A673 (cell line): ENCODE measurements around the gene CACNA2D3. TPM values are rescaled to one million over a fixed set of nuclear protein-coding genes. Genes with fewer than 3 reads are reported as not detected.
A peak's percentile ranks its signal among the peaks of the same experiment; 100 is the strongest.

ENCODE experiments used
- BruUV-seq: library from RNA; stranded (reverse); fragments of 400-500 nt; replicated peaks from 2 replicates; lab custom pipeline; 2021; lab: Mats Ljungman, UMichigan
- CTCF ChIA-PET: fragments of 300-600 bp; sonication (Branson Sonifier 250); formaldehyde crosslinking; loops from one replicate; lab custom pipeline; 2022; ENCODE audit warnings: antibody characterized with exemption; lab: Charles Lee
- POLR2A ChIA-PET: fragments of 300-600 bp; sonication (Branson Sonifier 250); formaldehyde crosslinking; loops from one replicate; lab custom pipeline; 2022; ENCODE audit warnings: antibody characterized with exemption; ENCODE audit not compliant: low non-redundant PET; lab: Charles Lee
- DNase-seq: peaks from one replicate; pipeline ENCODE4 v3.0.0-alpha.2; 2015; ENCODE audit warnings: low spot score
- H3K27ac ChIP-seq: fragments of 200-600 bp; sonication (generic); 2 replicates; pipeline ENCODE4 v1.5.1; 2016; ENCODE audit warnings: mixed run types, low read depth, mild to moderate bottlenecking, mixed read lengths, antibody characterized with exemption, low read length; ENCODE audit not compliant: poor library complexity, severe bottlenecking
- H3K27me3 ChIP-seq: fragments of 200-600 bp; sonication (generic); replicated peaks from 2 replicates; pipeline ENCODE4 v1.6.1; 2017; ENCODE audit warnings: mixed run types, low read depth, mild to moderate bottlenecking, mixed read lengths, antibody characterized with exemption, low read length; ENCODE audit not compliant: insufficient read depth, poor library complexity
- H3K36me3 ChIP-seq: fragments of 200-600 bp; sonication (generic); 2 replicates; pipeline ENCODE4 v1.6.1; 2016; ENCODE audit warnings: mixed run types, mild to moderate bottlenecking, mixed read lengths, antibody characterized with exemption, low read length; ENCODE audit not compliant: insufficient read depth, poor library complexity, severe bottlenecking
- H3K4me1 ChIP-seq: fragments of 200-600 bp; sonication (generic); 2 replicates; pipeline ENCODE4 v1.6.1; 2017; ENCODE audit warnings: mixed run types, mild to moderate bottlenecking, mixed read lengths, antibody characterized with exemption, low read length; ENCODE audit not compliant: insufficient read depth, poor library complexity, severe bottlenecking
- H3K4me3 ChIP-seq: fragments of 200-600 bp; sonication (generic); 2 replicates; pipeline ENCODE4 v1.5.1; 2016; ENCODE audit warnings: low read depth, mixed run types, mild to moderate bottlenecking, mixed read lengths, low read length; ENCODE audit not compliant: poor library complexity, severe bottlenecking
- H3K9me3 ChIP-seq: fragments of 200-600 bp; sonication (generic); 2 replicates; pipeline ENCODE4 v1.6.1; 2016; ENCODE audit warnings: mixed run types, low read depth, mild to moderate bottlenecking, mixed read lengths, antibody characterized with exemption, low read length; ENCODE audit not compliant: poor library complexity, severe bottlenecking
- EZH2 ChIP-seq: fragments of 200-600 bp; sonication (generic); IDR thresholded peaks from 2 replicates; pipeline ENCODE4 v1.6.1; 2017; ENCODE audit warnings: borderline replicate concordance, low read depth, mild to moderate bottlenecking, mixed read lengths, antibody characterized with exemption, low read length; ENCODE audit not compliant: poor library complexity, severe bottlenecking
- intact Hi-C: fragments of 100-400 bp; cut with micrococcal nuclease; formaldehyde crosslinking; loops from one replicate; pipeline ENCODE4 v1.10.0; 2022; ENCODE audit not compliant: unreplicated experiment
- total RNA-seq: library from RNA; stranded (reverse); gene quantifications from 2 replicates; pipeline ENCODE4 v1.2.3, GENCODE V29; 2021
- TF ChIP-seq, protein P1 (sequence below): fragments of 300-800, 200-600 bp; sonication (generic); conservative IDR thresholded peaks from 2 replicates; pipeline ENCODE4 v1.5.1; 2017; ENCODE audit warnings: low read depth, mild to moderate bottlenecking, antibody characterized with exemption, low read length, moderate library complexity, mixed read lengths

Gene CACNA2D3
- total RNA-seq, 1 experiment from 2014 or later, result not detected

DNA sequence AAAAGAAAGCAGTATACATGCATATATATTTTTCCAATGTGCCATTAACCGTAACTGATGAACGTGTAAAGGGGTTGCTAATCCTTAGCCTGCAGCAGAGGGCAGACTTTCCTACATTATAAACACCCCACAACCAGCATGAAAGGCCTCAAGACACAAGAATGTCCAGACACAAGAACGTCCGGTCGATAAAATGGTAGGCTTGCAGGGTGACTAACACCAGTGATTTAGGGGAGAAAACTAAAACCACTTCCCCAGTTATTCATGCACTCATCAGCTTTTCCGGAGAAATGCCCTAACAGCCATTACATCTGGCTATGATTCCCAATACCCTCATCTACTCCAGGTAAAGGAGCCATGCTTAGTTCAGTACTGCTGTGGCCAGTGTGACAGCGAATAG lies 748.1 kb downstream of the CACNA2D3 start:
- CTCF ChIA-PET, result no interaction called here

DNA sequence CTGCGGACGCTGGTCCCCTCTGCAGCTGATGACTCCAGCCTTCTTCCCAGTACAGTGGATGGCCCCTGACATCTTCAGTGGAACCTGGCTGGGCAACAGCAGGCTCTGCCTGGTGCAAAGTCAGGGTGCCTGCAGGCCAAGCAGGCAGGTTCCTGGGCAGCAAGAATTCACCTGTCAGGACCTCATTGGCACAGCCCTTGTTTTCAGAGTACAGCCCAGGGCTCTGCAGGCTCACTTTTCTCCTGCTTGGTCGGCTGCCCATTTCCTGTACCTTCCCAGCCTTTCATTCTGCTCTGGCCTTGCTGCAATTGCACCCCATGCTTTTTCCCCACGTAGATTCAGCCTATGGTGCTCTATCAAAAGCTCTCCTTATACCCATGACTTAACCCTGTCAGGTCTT lies 749.5 kb downstream of the CACNA2D3 start:
- no peaks in the 10 kb centered on the region for H3K27me3 ChIP-seq
- intact Hi-C loops, result no loop called here
- DNase-seq, result no peak
- BruUV-seq, result no TSS peak
- H3K9me3 ChIP-seq, result no peaks in the 10 kb centered on the region
- no peaks in the 10 kb centered on the region for H3K36me3 ChIP-seq
- H3K4me3 ChIP-seq, result no peak overlapping the region
- ChIA-PET POLR2A (no interaction called here), CTCF (no interaction called here)
- TF ChIP-seq EZH2, result no peak
- TF ChIP-seq, protein P1, sequence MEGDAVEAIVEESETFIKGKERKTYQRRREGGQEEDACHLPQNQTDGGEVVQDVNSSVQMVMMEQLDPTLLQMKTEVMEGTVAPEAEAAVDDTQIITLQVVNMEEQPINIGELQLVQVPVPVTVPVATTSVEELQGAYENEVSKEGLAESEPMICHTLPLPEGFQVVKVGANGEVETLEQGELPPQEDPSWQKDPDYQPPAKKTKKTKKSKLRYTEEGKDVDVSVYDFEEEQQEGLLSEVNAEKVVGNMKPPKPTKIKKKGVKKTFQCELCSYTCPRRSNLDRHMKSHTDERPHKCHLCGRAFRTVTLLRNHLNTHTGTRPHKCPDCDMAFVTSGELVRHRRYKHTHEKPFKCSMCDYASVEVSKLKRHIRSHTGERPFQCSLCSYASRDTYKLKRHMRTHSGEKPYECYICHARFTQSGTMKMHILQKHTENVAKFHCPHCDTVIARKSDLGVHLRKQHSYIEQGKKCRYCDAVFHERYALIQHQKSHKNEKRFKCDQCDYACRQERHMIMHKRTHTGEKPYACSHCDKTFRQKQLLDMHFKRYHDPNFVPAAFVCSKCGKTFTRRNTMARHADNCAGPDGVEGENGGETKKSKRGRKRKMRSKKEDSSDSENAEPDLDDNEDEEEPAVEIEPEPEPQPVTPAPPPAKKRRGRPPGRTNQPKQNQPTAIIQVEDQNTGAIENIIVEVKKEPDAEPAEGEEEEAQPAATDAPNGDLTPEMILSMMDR, result no peak
- H3K27ac ChIP-seq, result no peak overlapping the region
- no peaks in the 10 kb centered on the region for H3K4me1 ChIP-seq

More for the DNA sequence above, 748.1 kb downstream of the CACNA2D3 start:
- no peak overlapping the region for H3K27ac ChIP-seq
- H3K9me3 ChIP-seq, result no peaks in the 10 kb centered on the region
- no peaks in the 10 kb centered on the region for H3K27me3 ChIP-seq
- POLR2A ChIA-PET, result no interaction called here
- TF ChIP-seq EZH2, result no peak
- TF ChIP-seq, protein P1, result peak; percentile 38
- H3K4me3 ChIP-seq, result no peak overlapping the region
- DNase-seq, result peak; percentile 11
- H3K4me1 ChIP-seq, result no peaks in the 10 kb centered on the region
- BruUV-seq, result no TSS peak
- H3K36me3 ChIP-seq, result no peaks in the 10 kb centered on the region
- intact Hi-C loops, result no loop called here

DNA sequence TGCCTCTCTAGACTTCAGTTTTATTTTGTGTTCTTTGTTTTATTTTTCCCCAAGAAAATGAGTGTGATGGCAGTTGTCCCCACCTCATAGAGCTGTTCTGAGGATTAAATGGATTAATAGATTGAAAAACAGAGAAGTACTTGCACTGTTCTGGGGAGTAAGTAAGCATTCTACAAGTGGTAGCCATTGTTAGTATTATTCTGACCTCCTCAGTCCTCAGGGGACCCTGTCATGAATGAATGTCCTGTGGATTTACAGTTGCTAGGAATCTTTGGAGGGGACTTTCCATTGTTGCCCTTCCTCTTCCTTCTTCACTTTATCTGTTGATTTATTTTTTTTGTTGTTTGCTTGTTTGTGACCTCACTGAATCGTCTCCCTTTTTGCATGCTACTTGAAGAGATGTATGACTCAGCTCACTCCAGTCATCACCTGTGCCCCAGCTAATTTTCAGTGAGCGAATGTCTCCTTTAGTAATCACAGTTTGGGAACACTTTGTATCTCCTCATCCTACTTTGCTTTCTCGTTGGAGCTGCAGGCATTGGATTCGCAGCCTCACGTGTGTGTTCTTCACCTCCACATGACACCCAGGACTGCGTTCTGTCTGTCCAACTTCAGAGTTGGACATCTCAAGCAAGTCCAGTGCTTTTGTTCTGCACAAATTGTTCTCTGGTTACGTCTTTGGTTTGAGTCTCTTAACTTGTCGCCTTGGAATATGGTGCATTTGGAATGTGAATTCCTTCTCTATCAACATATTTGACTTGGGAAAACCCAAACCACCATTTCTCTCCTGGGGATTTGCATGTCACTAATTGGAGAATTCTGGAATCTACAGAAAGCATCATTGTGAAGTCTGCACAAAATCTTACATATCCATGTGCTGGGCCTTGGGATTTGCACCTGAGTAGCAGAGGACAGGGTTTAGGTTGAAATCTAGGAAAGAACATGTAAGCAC lies 751.0 kb downstream of the CACNA2D3 start:
- ChIA-PET CTCF (no interaction called here), POLR2A (no interaction called here)
- Histone ChIP-seq H3K27me3 (no peaks in the 10 kb centered on the region), H3K36me3 (no peaks in the 10 kb centered on the region), H3K4me1 (no peaks in the 10 kb centered on the region), H3K9me3 (no peaks in the 10 kb centered on the region), H3K4me3 (no peak overlapping the region), H3K27ac (no peak overlapping the region)
- BruUV-seq, result no TSS peak
- TF ChIP-seq, protein P1, result no peak
- TF ChIP-seq EZH2, result no peak
- no peak for DNase-seq
- intact Hi-C loops, result no loop called here
